Testis (tissue), 2 donors: ENCODE measurements around the gene HDGFL3.

Experiments used
- CTCF ChIP-seq, 3 experiments: fragments of 450-650 bp in 2 of 3; fragments of 200-600 bp in 1 of 3; sonication (generic) in 1 of 3; IDR thresholded peaks; one replicate each; pipeline ENCODE4 v1.5.1; 2016 to 2019; ENCODE audit warnings: antibody characterized with exemption in 3 of 3, mild to moderate bottlenecking in 2 of 3, moderate library complexity in 1 of 3
- POLR2A ChIP-seq: fragments of 450-650 bp; IDR thresholded peaks from one replicate; pipeline ENCODE4 v1.6.1; 2017; ENCODE audit warnings: antibody characterized with exemption, mild to moderate bottlenecking, moderate library complexity

GRCh38 chr15:83102346-83102745 is 105.3 kb downstream of the HDGFL3 start:
- TF ChIP-seq CTCF (IDR thresholded peaks at IDR 0.05) (no peak), POLR2A (no peak)
